SK-N-SH (cell line): Measurements from ENCODE around the gene ATP5MG. TPM values are rescaled to one million over a fixed set of nuclear protein-coding genes. Genes with fewer than 3 reads are reported as not detected.

Experiments used
- CTCF ChIA-PET: fragments of 300-600, 350-600 bp; formaldehyde crosslinking; extraction: SDS; loops from one replicate; lab custom pipeline; 2021; lab: Yijun Ruan, JAX
- POLR2A ChIA-PET: fragments of 350-600 bp; sonication (Branson Sonifier 250); formaldehyde crosslinking; extraction: SDS; loops from one replicate; lab custom pipeline; 2020; ENCODE audit warnings: antibody characterized with exemption, inconsistent platforms; lab: Yijun Ruan, JAX
- DNase-seq: peaks from one replicate; pipeline ENCODE4 v3.0.0; 2012
- H2AFZ ChIP-seq: fragments of 200-600 bp; sonication (generic); 2 replicates; pipeline ENCODE4 v1.8.1; 2016; ENCODE audit warnings: antibody characterized with exemption, mild to moderate bottlenecking, low read depth
- H3F3A ChIP-seq: fragments of 200-600 bp; sonication (generic); replicated peaks from 2 replicates; pipeline ENCODE3; 2016; ENCODE audit warnings: antibody characterized with exemption, mild to moderate bottlenecking; ENCODE audit not compliant: insufficient read depth
- H3K27ac ChIP-seq, 2 experiments: fragments of 200-500 bp in 1 of 2; fragments of 200-600 bp in 1 of 2; sonication (Bioruptor generic) in 1 of 2; sonication (generic), shearing (Covaris generic) in 1 of 2; 2 replicates each; pipeline versions ENCODE4 v1.5.1 to v1.6.1; 2014 to 2016; ENCODE audit warnings: low read depth in 2 of 2, inconsistent platforms in 1 of 2, low read length in 1 of 2, mild to moderate bottlenecking in 1 of 2, mixed read lengths in 1 of 2
- H3K27me3 ChIP-seq: fragments of 200-600 bp; sonication (generic), shearing (Covaris generic); 2 replicates; pipeline ENCODE4 v1.6.1; 2016; ENCODE audit warnings: mixed run types; ENCODE audit not compliant: insufficient read depth
- H3K36me3 ChIP-seq, 2 experiments: fragments of 200-500 bp in 1 of 2; fragments of 200-600 bp in 1 of 2; sonication (Bioruptor generic) in 1 of 2; sonication (generic) in 1 of 2; replicated peaks in 1 of 2; 2 replicates each; pipeline versions ENCODE3 to v1.5.1; 2014 to 2016; ENCODE audit warnings: low read length in 1 of 2, mild to moderate bottlenecking in 1 of 2; ENCODE audit not compliant: insufficient read depth in 2 of 2, control insufficient read depth in 1 of 2
- H3K4me1 ChIP-seq, 2 experiments: fragments of 200-500 bp in 1 of 2; fragments of 200-600 bp in 1 of 2; sonication (Bioruptor generic) in 1 of 2; sonication (generic), shearing (Covaris generic) in 1 of 2; 2 replicates each; pipeline versions ENCODE4 v1.5.1 to v1.6.1; 2014 to 2016; ENCODE audit warnings: low read depth in 1 of 2, low read length in 1 of 2, mixed run types in 1 of 2; ENCODE audit not compliant: insufficient read depth in 2 of 2, control insufficient read depth in 1 of 2
- H3K4me2 ChIP-seq: fragments of 200-600 bp; sonication (generic), shearing (Covaris generic); 2 replicates; pipeline ENCODE4 v1.6.1; 2017; ENCODE audit warnings: mixed run types
- H3K4me3 ChIP-seq, 2 experiments: fragments of 200-500 bp in 1 of 2; fragments of 200-600 bp in 1 of 2; sonication (Bioruptor generic) in 1 of 2; sonication (generic), shearing (Covaris generic) in 1 of 2; 2 replicates each; pipeline versions ENCODE4 v1.5.1 to v1.8.1; 2014 to 2016; ENCODE audit warnings: low read depth in 2 of 2, inconsistent platforms in 1 of 2, low read length in 1 of 2, mild to moderate bottlenecking in 1 of 2, mixed read lengths in 1 of 2, moderate library complexity in 1 of 2
- H3K79me2 ChIP-seq: fragments of 200-600 bp; sonication (generic); 2 replicates; pipeline ENCODE4 v1.8.1; 2017; ENCODE audit warnings: mild to moderate bottlenecking; ENCODE audit not compliant: insufficient read depth
- H3K9ac ChIP-seq: fragments of 200-600 bp; sonication (generic); 2 replicates; pipeline ENCODE4 v1.6.1; 2017; ENCODE audit warnings: mixed run types
- H3K9me2 ChIP-seq: fragments of 200-600 bp; sonication (generic); 2 replicates; pipeline ENCODE4 v1.6.1; 2017; ENCODE audit warnings: mixed run types
- H3K9me3 ChIP-seq: fragments of 200-600 bp; sonication (generic); 2 replicates; pipeline ENCODE4 v1.6.1; 2017; ENCODE audit warnings: mixed run types, mild to moderate bottlenecking, moderate library complexity
- H4K20me1 ChIP-seq: fragments of 200-600 bp; sonication (generic); 2 replicates; pipeline ENCODE4 v1.6.1; 2017; ENCODE audit warnings: mild to moderate bottlenecking, mixed run types; ENCODE audit not compliant: insufficient read depth
- ELF1 ChIP-seq: IDR thresholded peaks from 2 replicates; pipeline ENCODE4 v1.4.0; 2012
- EP300 ChIP-seq, 2 experiments: IDR thresholded peaks; 2 replicates each; pipeline versions ENCODE4 v1.4.0 to v1.6.1; 2012; ENCODE audit warnings: borderline replicate concordance in 1 of 2, low read depth in 1 of 2, low read length in 1 of 2
- FOXM1 ChIP-seq: IDR thresholded peaks from 2 replicates; pipeline ENCODE4 v1.4.0; 2012; ENCODE audit warnings: low read depth, mild to moderate bottlenecking
- GATA2 ChIP-seq: sonication (generic); formaldehyde crosslinking; IDR thresholded peaks from 2 replicates; pipeline ENCODE4 v1.5.0; 2020; ENCODE audit warnings: mild to moderate bottlenecking, missing genetic modification reagents
- IRF3 ChIP-seq: fragments of 150-350 bp; IDR thresholded peaks from 2 replicates; pipeline ENCODE4 v1.6.1; 2016; ENCODE audit warnings: mild to moderate bottlenecking, low read depth, low read length
- MAX ChIP-seq: IDR thresholded peaks from 2 replicates; pipeline ENCODE4 v1.4.0; 2012; ENCODE audit warnings: low read depth
- MXI1 ChIP-seq: IDR thresholded peaks from 2 replicates; pipeline ENCODE4 v1.6.1; 2012; ENCODE audit warnings: mild to moderate bottlenecking, low read depth, low read length, improper control_type of control experiment
- POLR2AphosphoS5 ChIP-seq: IDR thresholded peaks from 2 replicates; pipeline ENCODE4 v1.6.1; 2012; ENCODE audit warnings: low read depth, low read length
- RAD21 ChIP-seq: IDR thresholded peaks from 2 replicates; pipeline ENCODE4 v1.6.1; 2012; ENCODE audit warnings: mild to moderate bottlenecking, low read length
- RXRA ChIP-seq: IDR thresholded peaks from 2 replicates; pipeline ENCODE4 v1.4.0; 2012; ENCODE audit warnings: low read depth, mild to moderate bottlenecking, borderline replicate concordance
- SMC3 ChIP-seq: IDR thresholded peaks from 2 replicates; pipeline ENCODE4 v1.6.1; 2012; ENCODE audit warnings: low read depth, low read length, improper control_type of control experiment
- TAF1 ChIP-seq: IDR thresholded peaks from 2 replicates; pipeline ENCODE4 v1.6.1; 2012; ENCODE audit warnings: low read depth, mild to moderate bottlenecking, low read length, moderate library complexity, borderline replicate concordance
- TCF12 ChIP-seq: IDR thresholded peaks from 2 replicates; pipeline ENCODE4 v1.4.0; 2012
- WGBS: methylation state at CpG from one replicate; pipeline ENCODE4 v1.1.6; 2017; ENCODE audit warnings: low lambda C conversion rate; 5-methylcytosine and 5-hydroxymethylcytosine counted together
- polyA plus RNA-seq, 3 experiments: library from polyadenylated mRNA; depleted of rRNA; stranded (reverse); fragments of >200 nt; gene quantifications; 2 replicates each; pipeline ENCODE4 v1.2.3, GENCODE V29; 2012

Gene ATP5MG
- polyA plus RNA-seq, 1 of the 3 experiments (the other 2 are of a cell fraction) = 140 TPM

GRCh38 chr11:118397448-118397847 lies 4.0 kb upstream of the ATP5MG start:
- no peak overlapping the region for H3K4me2 ChIP-seq
- no peak overlapping the region for H3K4me3 ChIP-seq
- peaks cover 0 to 4% of the 10 kb centered on the region in 2 experiments; a peak in 3 of 4 replicates for H3K4me1 ChIP-seq
- H3K27me3 ChIP-seq = no peaks in the 10 kb centered on the region
- TF ChIP-seq FOXM1 (no peak), SMC3 (no peak), IRF3 (no peak), MXI1 (no peak), RAD21 (no peak), RXRA (no peak), POLR2AphosphoS5 (no peak), ELF1 (no peak), TAF1 (no peak), TCF12 (no peak), EP300 (IDR thresholded peaks at IDR 0.05; ENCODE audit: borderline replicate concordance in 1 of 2, low read depth in 1 of 2, low read length in 1 of 2) (no peak), GATA2 (CRISPR knock-in tag) (no peak), MAX (no peak)
- DNase-seq = no peak
- ChIA-PET POLR2A (no interaction called here), CTCF (interaction anchor here (0.6 to 2.0 kb wide), 4 partner anchors 91 to 442 kb away, joined by 3 to 8 read pairs (median 3); no protein-coding TSS in a partner anchor)
- H3K9me3 ChIP-seq = no peaks in the 10 kb centered on the region
- H4K20me1 ChIP-seq = no peaks in the 10 kb centered on the region
- H2AFZ ChIP-seq = no peak overlapping the region
- peaks cover 38 to 45% of the 10 kb centered on the region in 2 experiments for H3K36me3 ChIP-seq
- H3K9me2 ChIP-seq = no peaks in the 10 kb centered on the region
- H3K9ac ChIP-seq = no peak overlapping the region
- H3K27ac ChIP-seq = no peak overlapping the region
- peaks cover 25% of the 10 kb centered on the region for H3F3A ChIP-seq
- H3K79me2 ChIP-seq = peaks cover 11% of the 10 kb centered on the region

- no peaks in the 10 kb centered on the region for H3K27me3 ChIP-seq
- H3K4me3 ChIP-seq = no peak overlapping the region
- TF ChIP-seq IRF3 (no peak), RXRA (no peak)
- CTCF ChIA-PET = interaction anchor here (0.6 to 2.7 kb wide), 6 partner anchors 8 to 127 kb away, joined by 3 to 9 read pairs (median 3); no protein-coding TSS in a partner anchor
- no peaks in the 10 kb centered on the region for H3K9me2 ChIP-seq
- no peaks in the 10 kb centered on the region for H3K9me3 ChIP-seq
- peaks cover 27% of the 10 kb centered on the region for H3K79me2 ChIP-seq
- H3F3A ChIP-seq = peaks cover 25% of the 10 kb centered on the region
- H2AFZ ChIP-seq = no peak overlapping the region
- POLR2A ChIA-PET = no interaction called here
- H3K4me2 ChIP-seq = no peak overlapping the region
- no peak overlapping the region for H3K9ac ChIP-seq
- 73% methylated on average over 3 of the region's 3 CpGs for WGBS
- peaks cover 27 to 43% of the 10 kb centered on the region in 2 experiments for H3K36me3 ChIP-seq
- DNase-seq = no peak
- H3K4me1 ChIP-seq = peaks cover 8 to 14% of the 10 kb centered on the region in 2 experiments; a peak in 3 of 4 replicates
- H3K27ac ChIP-seq = no peak overlapping the region
- peaks cover 13% of the 10 kb centered on the region; the same call in 1 of the 2 replicates for H4K20me1 ChIP-seq
Measured at GRCh38 chr11:118398791-118399559, 2.4 kb upstream of the ATP5MG start.
